Caco-2 (cell line): ENCODE measurements around the gene FGF1. TPM values are rescaled to one million over a fixed set of nuclear protein-coding genes. Genes with fewer than 3 reads are reported as not detected.

ENCODE experiments used
- BruUV-seq: library from RNA; stranded (reverse); fragments of 400-500 nt; replicated peaks from 2 replicates; lab custom pipeline; 2021; lab: Mats Ljungman, UMichigan
- CTCF ChIA-PET: fragments of 300-600 bp; sonication (Branson Sonifier 250); formaldehyde crosslinking; loops from one replicate; lab custom pipeline; 2022; ENCODE audit warnings: antibody characterized with exemption; lab: Charles Lee
- POLR2A ChIA-PET: fragments of 300-600 bp; sonication (Branson Sonifier 250); formaldehyde crosslinking; loops from one replicate; lab custom pipeline; 2022; ENCODE audit warnings: antibody characterized with exemption; lab: Charles Lee
- DNase-seq, 2 experiments: peaks; one replicate each; pipeline versions ENCODE4 v3.0.0 to v3.0.0-alpha.2; 2020 to 2022
- H3K27me3 ChIP-seq: replicated peaks from 2 replicates; pipeline ENCODE4 v1.6.0; 2011; ENCODE audit warnings: low read length; ENCODE audit not compliant: control insufficient read depth, insufficient read depth
- H3K36me3 ChIP-seq: 2 replicates; pipeline ENCODE4 v1.5.1; 2011; ENCODE audit warnings: low read length; ENCODE audit not compliant: control insufficient read depth, insufficient read depth
- H3K4me1 ChIP-seq: fragments of 250-450 bp; sonication (Bioruptor Pico); 2 replicates; pipeline ENCODE4 v1.5.1; 2020; ENCODE audit warnings: mild to moderate bottlenecking
- H3K4me3 ChIP-seq: 2 replicates; pipeline ENCODE4 v1.5.1; 2011; ENCODE audit warnings: low read depth, mild to moderate bottlenecking, control low read depth, low read length
- H3K9me3 ChIP-seq: fragments of 250-450 bp; sonication (Bioruptor Pico); 2 replicates; pipeline ENCODE4 v1.5.1; 2020; ENCODE audit warnings: mild to moderate bottlenecking, moderate library complexity
- H3K27ac Mint-ChIP-seq: one replicate; pipeline ENCODE4 v1.8.0; 2022; ENCODE audit warnings: mixed read lengths; ENCODE audit not compliant: unreplicated experiment
- H3K27me3 Mint-ChIP-seq: one replicate; pipeline ENCODE4 v1.8.0; 2022; ENCODE audit warnings: mixed read lengths; ENCODE audit not compliant: insufficient read depth, unreplicated experiment
- H3K36me3 Mint-ChIP-seq: one replicate; pipeline ENCODE4 v1.8.0; 2022; ENCODE audit warnings: mild to moderate bottlenecking, mixed read lengths; ENCODE audit not compliant: insufficient read depth, unreplicated experiment
- H3K4me1 Mint-ChIP-seq: one replicate; pipeline ENCODE4 v1.8.0; 2022; ENCODE audit warnings: low read depth, mixed read lengths; ENCODE audit not compliant: unreplicated experiment
- H3K4me3 Mint-ChIP-seq: one replicate; pipeline ENCODE4 v1.8.0; 2022; ENCODE audit warnings: mild to moderate bottlenecking, moderate library complexity, mixed read lengths; ENCODE audit not compliant: unreplicated experiment
- H3K9me3 Mint-ChIP-seq: one replicate; pipeline ENCODE4 v1.8.0; 2022; ENCODE audit warnings: mixed read lengths; ENCODE audit not compliant: unreplicated experiment
- CTCF ChIP-seq, 2 experiments: fragments of 200-600 bp in 1 of 2; IDR thresholded peaks; 1 replicate in 1 of 2; 2 replicates in 1 of 2; pipeline versions ENCODE4 v1.5.1 to v1.8.0; 2011 to 2022; ENCODE audit warnings: antibody characterized with exemption in 1 of 2, control low read depth in 1 of 2, inconsistent platforms in 1 of 2, low read depth in 1 of 2, low read length in 1 of 2, mild to moderate bottlenecking in 1 of 2, moderate library complexity in 1 of 2; ENCODE audit not compliant: insufficient read depth in 1 of 2, severe bottlenecking in 1 of 2, unreplicated experiment in 1 of 2
- intact Hi-C: fragments of 100-400 bp; cut with micrococcal nuclease; formaldehyde crosslinking; loops from one replicate; pipeline ENCODE4 v1.10.0; 2022; ENCODE audit not compliant: unreplicated experiment
- total RNA-seq: library from RNA; stranded (reverse); gene quantifications from 2 replicates; pipeline ENCODE4 v1.2.3, GENCODE V29; 2022

Gene FGF1
- total RNA-seq, 1 experiment from 2014 or later: not detected

- peak overlapping the region; percentile 73 for H3K4me3 Mint-ChIP-seq
- H3K9me3 Mint-ChIP-seq: no peaks in the 10 kb centered on the region
- peak overlapping the region; percentile 56 for H3K4me3 ChIP-seq
- peaks cover 7% of the 10 kb centered on the region for H3K4me1 Mint-ChIP-seq
- H3K36me3 ChIP-seq: no peaks in the 10 kb centered on the region
- TF ChIP-seq CTCF (IDR thresholded peaks at IDR 0.05; ENCODE audit: insufficient read depth in 1 of 2, low read depth in 1 of 2, low read length in 1 of 2, severe bottlenecking in 1 of 2, unreplicated experiment in 1 of 2): peak; percentile 96 to 98
- H3K36me3 Mint-ChIP-seq: no peaks in the 10 kb centered on the region
- no peaks in the 10 kb centered on the region for H3K9me3 ChIP-seq
- no peak overlapping the region for H3K27ac Mint-ChIP-seq
- H3K27me3 Mint-ChIP-seq: no peaks in the 10 kb centered on the region
- intact Hi-C loops: loop anchor here (1.0 to 10.0 kb wide), 2 partner anchors 102 to 692 kb away; partner anchors contain the start of gene NR3C1
- POLR2A ChIA-PET: interaction anchor here (0.6 kb wide), 2 partner anchors 58 to 80 kb away, joined by 3 to 6 read pairs; no protein-coding TSS in a partner anchor
- no peaks in the 10 kb centered on the region; the same call in 1 of the 2 replicates for H3K4me1 ChIP-seq
- BruUV-seq: no TSS peak
- CTCF ChIA-PET: interaction anchor here (0.5 to 2.9 kb wide), 48 partner anchors 9 to 1255 kb away, joined by 3 to 37 read pairs (median 4); partner anchors contain the start of genes ARHGAP26 and FGF1
- DNase-seq: peak; percentile 91 to 95
- no peaks in the 10 kb centered on the region for H3K27me3 ChIP-seq
Observed at GRCh38 chr5:142713121-142713706, 27.3 kb upstream of the FGF1 start.

- no peaks in the 10 kb centered on the region for H3K36me3 Mint-ChIP-seq
- no peaks in the 10 kb centered on the region for H3K9me3 ChIP-seq
- BruUV-seq: no TSS peak
- H3K4me3 Mint-ChIP-seq: no peak overlapping the region
- no peaks in the 10 kb centered on the region for H3K9me3 Mint-ChIP-seq
- CTCF ChIA-PET: interaction anchor here (0.6 to 2.3 kb wide), 4 partner anchors 10 to 195 kb away, joined by 3 to 18 read pairs (median 8); no protein-coding TSS in a partner anchor
- no peaks in the 10 kb centered on the region for H3K36me3 ChIP-seq
- H3K4me1 ChIP-seq: peaks cover 6% of the 10 kb centered on the region
- H3K27ac Mint-ChIP-seq: no peak overlapping the region
- no peaks in the 10 kb centered on the region for H3K27me3 ChIP-seq
- H3K4me3 ChIP-seq: no peak overlapping the region
- peaks cover 7% of the 10 kb centered on the region for H3K4me1 Mint-ChIP-seq
- intact Hi-C loops: no loop called here
- H3K27me3 Mint-ChIP-seq: peaks cover 9% of the 10 kb centered on the region
- POLR2A ChIA-PET: no interaction called here
- DNase-seq: no peak
- TF ChIP-seq CTCF (IDR thresholded peaks at IDR 0.05; ENCODE audit: insufficient read depth in 1 of 2, low read depth in 1 of 2, low read length in 1 of 2, severe bottlenecking in 1 of 2, unreplicated experiment in 1 of 2): no peak
Observed at GRCh38 chr5:142703153-142703552, 17.3 kb upstream of the FGF1 start.

- no peaks in the 10 kb centered on the region for H3K4me1 Mint-ChIP-seq
- no peak overlapping the region for H3K27ac Mint-ChIP-seq
- H3K27me3 Mint-ChIP-seq: peaks cover 11% of the 10 kb centered on the region
- no peaks in the 10 kb centered on the region for H3K36me3 Mint-ChIP-seq
- Histone ChIP-seq H3K4me1 (no peaks in the 10 kb centered on the region), H3K4me3 (no peak overlapping the region), H3K27me3 (no peaks in the 10 kb centered on the region; the same call in 1 of the 2 replicates), H3K36me3 (no peaks in the 10 kb centered on the region), H3K9me3 (no peaks in the 10 kb centered on the region)
- no peak for TF ChIP-seq CTCF (IDR thresholded peaks at IDR 0.05; ENCODE audit: insufficient read depth in 1 of 2, low read depth in 1 of 2, low read length in 1 of 2, severe bottlenecking in 1 of 2, unreplicated experiment in 1 of 2)
- POLR2A ChIA-PET: no interaction called here
- H3K4me3 Mint-ChIP-seq: no peak overlapping the region
- DNase-seq: no peak
- no peaks in the 10 kb centered on the region for H3K9me3 Mint-ChIP-seq
- CTCF ChIA-PET: interaction anchor here (2.2 to 2.3 kb wide), 2 partner anchors 12 to 47 kb away, joined by 13 to 18 read pairs; no protein-coding TSS in a partner anchor
- intact Hi-C loops: no loop called here
- no TSS peak for BruUV-seq
Observed at GRCh38 chr5:142701673-142702311, 15.9 kb upstream of the FGF1 start.
